Measurements from ENCODE around the gene PANK4. TPM values are rescaled to one million over a fixed set of nuclear protein-coding genes. Genes with fewer than 3 reads are reported as not detected.
A peak's percentile ranks its signal among the peaks of the same experiment; 100 is the strongest.

PANK4 gene
- total and polyA plus RNA-seq, 2 of the 8 experiments (the other 6 are each of a cell fraction or from before 2014, with no cell fraction given): 20.1 to 29.7 TPM

GRCh38 chr1:2545754-2546514, 19.5 kb upstream of the PANK4 start:
- Histone ChIP-seq H3K27me3 (replicated peaks in 1 of 4; ENCODE audit: control insufficient read depth in 3 of 4, extremely low read depth in 1 of 4, insufficient read depth in 3 of 4, low read length in 3 of 4) (peaks cover 0 to 15% (median 8%) of the 10 kb centered on the region in 4 experiments; a peak in 4 of 7 replicates), H3K23ac (ENCODE audit: insufficient read length) (no peak overlapping the region), H3K4me3 (ENCODE audit: extremely low read depth in 1 of 4, insufficient read depth in 2 of 4, low read depth in 3 of 4, low read length in 4 of 4) (peak overlapping the region; percentile 51 to 75 (median 63)), H3K79me1 (ENCODE audit: low read depth, low read length) (no peaks in the 10 kb centered on the region), H4K20me1 (replicated peaks in 1 of 2; ENCODE audit: control insufficient read depth in 1 of 2, insufficient read depth in 2 of 2, low read length in 2 of 2) (no peaks in the 10 kb centered on the region), H2BK15ac (ENCODE audit: low read length) (no peak overlapping the region), H4K8ac (ENCODE audit: extremely low read depth, insufficient read depth, low read length) (peak overlapping the region; percentile 88), H3K4me2 (ENCODE audit: insufficient read depth in 1 of 2, low read depth in 2 of 2, low read length in 2 of 2) (peak overlapping the region; percentile 82 to 92), H3K36me3 (ENCODE audit: control insufficient read depth in 2 of 4, insufficient read depth in 4 of 4, low read length in 3 of 4) (no peaks in the 10 kb centered on the region), H3K4me1 (replicated peaks in 1 of 4; ENCODE audit: control insufficient read depth in 3 of 4, insufficient read depth in 4 of 4, low read length in 3 of 4) (peaks cover 0 to 31% (median 28%) of the 10 kb centered on the region in 4 experiments; a peak in 6 of 7 replicates), H2BK12ac (ENCODE audit: low read depth, low read length) (no peak overlapping the region), H2BK20ac (ENCODE audit: low read length) (no peak overlapping the region), H3K9ac (replicated peaks in 1 of 4; ENCODE audit: extremely low read depth in 1 of 4, low read depth in 3 of 4, low read length in 3 of 4) (peak overlapping the region in 3 of 4 experiments; percentile 34 to 44 (median 39); a peak in 2 of 7 replicates), H2BK5ac (ENCODE audit: low read depth, low read length) (peak overlapping the region; percentile 87), H3K79me2 (ENCODE audit: control insufficient read depth in 1 of 2, insufficient read depth in 2 of 2, low read length in 2 of 2) (no peaks in the 10 kb centered on the region), H3K27ac (ENCODE audit: low read depth, low read length) (no peak overlapping the region), H3K4ac (replicated peaks; ENCODE audit: insufficient read length, low read depth, low read length) (peak overlapping the region; percentile 96), H2BK120ac (replicated peaks; ENCODE audit: low read depth, low read length) (no peak overlapping the region), H3K9me3 (ENCODE audit: insufficient read depth in 2 of 2, low read depth in 1 of 2, low read length in 1 of 2) (no peaks in the 10 kb centered on the region), H3K56ac (replicated peaks; ENCODE audit: insufficient read length, low read depth, low read length) (peak overlapping the region; percentile 82), H3K18ac (ENCODE audit: extremely low read depth, low read length) (peak overlapping the region; percentile 78), H2AK5ac (ENCODE audit: low read depth, low read length) (no peak overlapping the region), H2AFZ (ENCODE audit: low read length) (no peak overlapping the region), H4K5ac (ENCODE audit: insufficient read length, low read depth, low read length) (peak overlapping the region; percentile 90), H3K14ac (ENCODE audit: insufficient read length) (no peak overlapping the region), H3K23me2 (ENCODE audit: low read depth, low read length) (peaks cover 10% of the 10 kb centered on the region; the same call in 1 of the 2 replicates), H4K91ac (replicated peaks; ENCODE audit: insufficient read length, low read length) (peak overlapping the region; percentile 91)
- FAIRE-seq (no peak), DNase-seq (ENCODE audit: low read depth in 1 of 2, low spot score in 2 of 2) (peak; percentile 78 to 91)
- ChIA-PET POLR2A (ENCODE audit: partially characterized antibody) (interaction anchor here (0.5 to 1.7 kb wide), 6 partner anchors 9 to 807 kb away, joined by 3 to 5 read pairs (median 4); partner anchors contain the start of genes HES5 and PANK4), CTCF (ENCODE audit: partially characterized antibody) (interaction anchor here (0.7 to 3.3 kb wide), 7 partner anchors 11 to 947 kb away, joined by 3 to 16 read pairs (median 4); partner anchors contain the start of gene PEX10)
- WGBS, 2 experiments (ENCODE audit: extremely low coverage in 1 of 2, insufficient coverage in 1 of 2, insufficient read length in 1 of 2, insufficient replicate concordance in 2 of 2, low coverage in 1 of 2, low lambda C conversion rate in 2 of 2, missing lambda C conversion rate in 1 of 2): 12% methylated on average over 8 of the region's 43 CpGs; no CpG with 5 or more reads in 1 of the 2 experiments
- TF ChIP-seq ATF3 (IDR thresholded peaks at IDR 0.05; ENCODE audit: insufficient read depth, low read depth, low read length) (peak; percentile 48; the same call in 1 of the 2 replicates), RBBP5 (IDR thresholded peaks at IDR 0.05; ENCODE audit: borderline replicate concordance, low read depth, low read length) (0 out of 2 replicates have a peak, but pooled peaks have one; percentile 29), TBP (IDR thresholded peaks at IDR 0.05; ENCODE audit: low read depth, low read length) (peak; percentile 70; the same call in 1 of the 2 replicates), PHF8 (conservative IDR thresholded peaks at IDR 0.05; ENCODE audit: low read depth, low read length) (peak; percentile 56; the same call in 1 of the 2 replicates), MAX (IDR thresholded peaks at IDR 0.05) (peak; percentile 54; the same call in 1 of the 2 replicates), SP2 (IDR thresholded peaks at IDR 0.05; ENCODE audit: low read length) (no peak), SIN3A (conservative IDR thresholded peaks at IDR 0.05 in 1 of 2, IDR thresholded peaks at IDR 0.05 in 1 of 2; ENCODE audit: low read depth in 1 of 2, low read length in 2 of 2) (peak; percentile 36 to 75; a peak in 1 of 4 replicates)

Measured in H1 (cell line).